IPS-18a (cell line): ENCODE measurements around the gene TAS1R3.

Experiments used
- H3K27ac ChIP-seq: one replicate; pipeline ENCODE4 v1.5.1; 2013; ENCODE audit warnings: low read length
- H3K27me3 ChIP-seq: one replicate; pipeline ENCODE4 v1.6.1; 2013; ENCODE audit warnings: mild to moderate bottlenecking, low read length; ENCODE audit not compliant: control insufficient read depth, insufficient read depth
- H3K36me3 ChIP-seq: one replicate; pipeline ENCODE4 v1.6.1; 2013; ENCODE audit warnings: low read depth, low read length; ENCODE audit not compliant: control insufficient read depth
- H3K4me1 ChIP-seq: one replicate; pipeline ENCODE4 v1.6.1; 2013; ENCODE audit warnings: low read depth, low read length; ENCODE audit not compliant: control insufficient read depth
- H3K4me3 ChIP-seq: one replicate; pipeline ENCODE4 v1.5.1; 2013; ENCODE audit warnings: low read length
- H3K9ac ChIP-seq: one replicate; pipeline ENCODE4 v1.6.1; 2013; ENCODE audit warnings: mild to moderate bottlenecking, low read length, moderate library complexity
- H3K9me3 ChIP-seq: one replicate; pipeline ENCODE4 v1.6.1; 2013; ENCODE audit warnings: low read depth, low read length; ENCODE audit not compliant: control insufficient read depth

The TAS1R3 gene

DNA sequence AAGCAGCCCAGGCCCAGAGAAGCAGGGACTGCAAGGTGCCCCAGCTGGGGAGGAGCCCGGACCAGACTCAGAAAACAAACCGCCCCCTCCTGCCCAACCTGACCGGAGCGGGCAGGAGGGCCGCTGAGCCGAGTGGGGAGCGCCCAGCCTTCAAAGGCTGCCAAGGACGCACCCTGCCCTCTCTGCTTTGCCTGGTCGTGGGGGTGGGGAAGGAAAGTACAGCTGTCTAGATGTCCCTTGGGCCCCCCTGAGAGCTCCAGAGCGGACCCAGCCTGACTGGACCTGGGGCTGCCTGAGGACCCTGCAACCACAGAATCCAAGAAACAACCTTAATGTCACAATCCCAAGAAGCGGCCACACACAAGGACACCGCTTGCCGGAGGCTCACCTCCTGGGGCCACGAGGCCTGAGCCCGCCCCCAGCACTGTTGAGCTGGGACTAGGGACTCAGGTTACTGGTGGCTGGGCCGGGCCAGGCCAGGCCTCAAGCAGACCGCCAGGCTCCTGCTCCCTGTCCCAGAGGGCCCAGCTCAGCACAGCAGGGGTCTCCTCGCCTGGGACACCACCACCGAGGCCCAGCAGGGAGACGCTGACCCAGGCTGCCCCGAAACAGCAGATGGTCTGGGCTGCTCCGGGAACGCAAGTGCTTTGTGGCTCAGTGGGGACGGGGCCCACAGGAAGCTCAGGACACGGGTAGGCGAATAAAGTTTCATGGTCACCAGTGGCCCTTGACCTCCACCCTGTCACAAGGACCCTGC, 16.8 kb downstream of the TAS1R3 start:
- Histone ChIP-seq H3K9me3 (no peaks in the 10 kb centered on the region), H3K4me1 (peaks cover 11% of the 10 kb centered on the region), H3K27me3 (peaks cover 7% of the 10 kb centered on the region), H3K27ac (no peak overlapping the region), H3K9ac (no peak overlapping the region), H3K4me3 (peak overlapping the region; percentile 70), H3K36me3 (no peaks in the 10 kb centered on the region)

- peak overlapping the region; percentile 70 for H3K4me3 ChIP-seq
- H3K27ac ChIP-seq: no peak overlapping the region
- H3K27me3 ChIP-seq: peaks cover 15% of the 10 kb centered on the region
- H3K4me1 ChIP-seq: peaks cover 18% of the 10 kb centered on the region
- H3K9ac ChIP-seq: no peak overlapping the region
- no peaks in the 10 kb centered on the region for H3K9me3 ChIP-seq
- no peaks in the 10 kb centered on the region for H3K36me3 ChIP-seq
Observed at GRCh38 chr1:1348420-1349255, 17.6 kb downstream of the TAS1R3 start.

DNA sequence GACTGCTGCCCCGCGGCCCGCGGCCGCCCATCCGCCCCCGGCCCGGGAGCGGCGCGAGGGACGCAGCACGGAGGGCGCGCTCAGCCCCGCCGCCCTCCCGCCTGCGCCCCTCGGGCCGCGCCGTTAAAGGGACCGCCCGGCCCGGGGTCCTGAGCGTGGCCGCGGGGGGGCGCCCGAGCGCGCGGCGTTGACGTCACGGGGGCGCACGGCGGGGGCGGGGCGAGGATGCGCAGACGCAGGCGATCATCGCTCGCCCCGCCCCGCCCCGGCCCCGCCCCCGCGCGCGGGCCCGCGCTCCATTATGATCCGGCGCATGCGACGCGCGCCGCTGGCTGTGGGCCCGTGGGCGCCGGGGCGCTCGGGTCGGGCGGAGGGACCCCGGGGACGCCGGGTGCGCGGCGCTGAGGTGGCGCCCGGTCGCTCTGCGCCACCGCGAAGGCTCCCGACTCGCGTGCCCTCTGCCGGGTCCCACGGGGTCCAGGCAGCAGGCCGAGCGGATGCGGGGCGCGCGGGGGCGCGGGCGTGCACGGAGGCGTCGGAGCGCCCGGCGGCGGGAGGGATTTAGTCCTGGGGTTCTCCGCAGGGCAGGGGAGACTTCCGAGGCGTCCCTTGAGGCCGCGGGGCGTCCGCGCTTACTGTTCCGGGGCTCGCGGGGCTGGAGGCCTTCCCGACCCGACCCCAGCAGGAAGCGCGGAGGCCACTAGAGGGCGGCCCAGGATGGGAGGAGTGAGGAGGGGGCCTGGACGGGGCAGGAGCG, 18.4 kb downstream of the TAS1R3 start, which contains the start of gene DVL1:
TSS of gene DVL1 (minus strand) at position 163 of the 757 bp plus-strand sequence. CDS start 353 bp downstream, outside the sequence.
- H3K27me3 ChIP-seq: peaks cover 23% of the 10 kb centered on the region
- no peaks in the 10 kb centered on the region for H3K36me3 ChIP-seq
- H3K4me3 ChIP-seq: peak within 1 kb of the TSS; percentile 70
- no peak within 1 kb of the TSS for H3K27ac ChIP-seq
- H3K9ac ChIP-seq: peak within 1 kb of the TSS; percentile 39
- H3K4me1 ChIP-seq: peaks cover 22% of the 10 kb centered on the region
- H3K9me3 ChIP-seq: no peaks in the 10 kb centered on the region

GRCh38 chr1:1351511-1352427, 20.7 kb downstream of the TAS1R3 start:
- peaks cover 35% of the 10 kb centered on the region for H3K27me3 ChIP-seq
- no peaks in the 10 kb centered on the region for H3K36me3 ChIP-seq
- no peak overlapping the region for H3K9ac ChIP-seq
- peaks cover 22% of the 10 kb centered on the region for H3K4me1 ChIP-seq
- H3K9me3 ChIP-seq: no peaks in the 10 kb centered on the region
- H3K27ac ChIP-seq: no peak overlapping the region
- peak overlapping the region; percentile 30 for H3K4me3 ChIP-seq

- Histone ChIP-seq H3K27me3 (peaks cover 35% of the 10 kb centered on the region), H3K4me1 (peaks cover 15% of the 10 kb centered on the region), H3K36me3 (no peaks in the 10 kb centered on the region), H3K4me3 (no peak overlapping the region), H3K27ac (no peak overlapping the region), H3K9me3 (no peaks in the 10 kb centered on the region), H3K9ac (no peak overlapping the region)
Observed at GRCh38 chr1:1352786-1353388, 21.8 kb downstream of the TAS1R3 start.

- Histone ChIP-seq H3K4me3 (peak overlapping the region; percentile 55), H3K9ac (no peak overlapping the region), H3K9me3 (no peaks in the 10 kb centered on the region), H3K27ac (no peak overlapping the region), H3K36me3 (no peaks in the 10 kb centered on the region), H3K4me1 (peaks cover 14% of the 10 kb centered on the region), H3K27me3 (peaks cover 35% of the 10 kb centered on the region)
Observed at GRCh38 chr1:1353389-1354151, 22.5 kb downstream of the TAS1R3 start.

- Histone ChIP-seq H3K9ac (no peak overlapping the region), H3K4me1 (peaks cover 21% of the 10 kb centered on the region), H3K36me3 (no peaks in the 10 kb centered on the region), H3K9me3 (no peaks in the 10 kb centered on the region), H3K27ac (no peak overlapping the region), H3K27me3 (peaks cover 35% of the 10 kb centered on the region), H3K4me3 (peak overlapping the region; percentile 55)
Observed at GRCh38 chr1:1354271-1355247, 23.5 kb downstream of the TAS1R3 start.

GRCh38 chr1:1355416-1355815, 24.3 kb downstream of the TAS1R3 start:
- no peak overlapping the region for H3K4me3 ChIP-seq
- H3K36me3 ChIP-seq: no peaks in the 10 kb centered on the region
- H3K27me3 ChIP-seq: peaks cover 35% of the 10 kb centered on the region
- no peaks in the 10 kb centered on the region for H3K9me3 ChIP-seq
- H3K27ac ChIP-seq: no peak overlapping the region
- H3K4me1 ChIP-seq: peaks cover 21% of the 10 kb centered on the region
- no peak overlapping the region for H3K9ac ChIP-seq

GRCh38 chr1:1356166-1356795, 25.2 kb downstream of the TAS1R3 start:
- H3K27ac ChIP-seq: no peak overlapping the region
- H3K9ac ChIP-seq: no peak overlapping the region

More at GRCh38 chr1:1356166-1356795, 25.2 kb downstream of the TAS1R3 start:
- Histone ChIP-seq H3K36me3 (no peaks in the 10 kb centered on the region), H3K4me1 (peaks cover 21% of the 10 kb centered on the region), H3K27me3 (peaks cover 35% of the 10 kb centered on the region), H3K9me3 (no peaks in the 10 kb centered on the region), H3K4me3 (no peak overlapping the region)
